Keratinocyte (primary cell): ENCODE results near the gene TMEM217. TPM values are rescaled to one million over a fixed set of nuclear protein-coding genes. Genes with fewer than 3 reads are reported as not detected.

ENCODE experiments used
- DNase-seq: peaks from one replicate; pipeline ENCODE4 v3.0.0-alpha.2; 2011; ENCODE audit warnings: low read depth, missing footprints, low spot score
- FAIRE-seq: peaks from 2 replicates; lab custom pipeline; 2011; peaks lifted over from hg19 to GRCh38; lab: Jason Lieb, UNC
- H2AFZ ChIP-seq: 2 replicates; pipeline ENCODE4 v1.6.0; 2012; ENCODE audit warnings: low read length, control low read depth, inconsistent platforms; ENCODE audit not compliant: control insufficient read depth
- H3K27ac ChIP-seq: 2 replicates; pipeline ENCODE4 v1.5.1; 2011; ENCODE audit warnings: low read length; ENCODE audit not compliant: control insufficient read depth, insufficient read depth
- H3K27me3 ChIP-seq: 3 replicates; pipeline ENCODE4 v1.6.0; 2011; ENCODE audit warnings: low read length; ENCODE audit not compliant: control insufficient read depth, insufficient read depth; ENCODE audit errors: extremely low read depth
- H3K36me3 ChIP-seq, 2 experiments: 2 replicates in 1 of 2; 3 replicates in 1 of 2; pipeline ENCODE4 v1.5.1; 2011; ENCODE audit warnings: low read length in 2 of 2, mild to moderate bottlenecking in 1 of 2; ENCODE audit not compliant: control insufficient read depth in 2 of 2, insufficient read depth in 2 of 2; ENCODE audit errors: extremely low read depth in 1 of 2
- H3K4me1 ChIP-seq: 3 replicates; pipeline ENCODE4 v1.5.1; 2011; ENCODE audit warnings: low read length; ENCODE audit not compliant: control insufficient read depth, insufficient read depth; ENCODE audit errors: extremely low read depth
- H3K4me2 ChIP-seq: 3 replicates; pipeline ENCODE4 v1.6.0; 2011; ENCODE audit warnings: low read depth, low read length; ENCODE audit not compliant: control insufficient read depth, insufficient read depth; ENCODE audit errors: extremely low read depth
- H3K4me3 ChIP-seq, 3 experiments: fragments of 200-600 bp in 1 of 3; sonication (generic) in 1 of 3; 2 replicates in 2 of 3; 3 replicates in 1 of 3; pipeline ENCODE4 v1.5.1; 2011 to 2016; ENCODE audit warnings: low read length in 3 of 3, mild to moderate bottlenecking in 3 of 3, control low read depth in 2 of 3, inconsistent platforms in 1 of 3, low read depth in 1 of 3, mixed read lengths in 1 of 3, mixed run types in 1 of 3, moderate library complexity in 1 of 3; ENCODE audit not compliant: control insufficient read depth in 2 of 3, insufficient read depth in 2 of 3; ENCODE audit errors: extremely low read depth in 1 of 3
- H3K79me2 ChIP-seq: 2 replicates; pipeline ENCODE4 v1.6.0; 2012; ENCODE audit warnings: low read length; ENCODE audit not compliant: control insufficient read depth, insufficient read depth
- H3K9ac ChIP-seq: 3 replicates; pipeline ENCODE4 v1.6.0; 2011; ENCODE audit warnings: low read length; ENCODE audit not compliant: control insufficient read depth, insufficient read depth; ENCODE audit errors: extremely low read depth
- H3K9me1 ChIP-seq: 3 replicates; pipeline ENCODE4 v1.6.0; 2011; ENCODE audit warnings: low read length; ENCODE audit not compliant: control insufficient read depth, insufficient read depth; ENCODE audit errors: extremely low read depth
- H3K9me3 ChIP-seq: 2 replicates; pipeline ENCODE4 v1.5.1; 2012; ENCODE audit warnings: low read depth, low read length; ENCODE audit not compliant: control insufficient read depth
- H4K20me1 ChIP-seq: 3 replicates; pipeline ENCODE4 v1.6.0; 2011; ENCODE audit warnings: low read length; ENCODE audit not compliant: control insufficient read depth, insufficient read depth; ENCODE audit errors: extremely low read depth
- EZH2 ChIP-seq: IDR thresholded peaks from one replicate; pipeline ENCODE4 v1.6.1; 2012; ENCODE audit warnings: inconsistent platforms, mild to moderate bottlenecking, low read length, moderate library complexity
- dilution Hi-C: fragments of 300-500 bp; cut with MboI; formaldehyde crosslinking; loops from one replicate; pipeline ENCODE4 v1.7.0; 2020; ENCODE audit warnings: low sequenced_read_pairs; ENCODE audit not compliant: extremely low pct_ligation_motif_present
- polyA plus RNA-seq, 5 experiments: library from polyadenylated mRNA; depleted of rRNA in 3 of 5; stranded (reverse) in 3 of 5; stranded (forward) in 1 of 5; unstranded in 1 of 5; fragments of >200 nt; gene quantifications; 1 replicate in 1 of 5; 2 replicates in 3 of 5; 3 replicates in 1 of 5; pipeline versions ENCODE4 v1.2.1 to v1.2.3, GENCODE V29; 2011 to 2012; ENCODE audit warnings: missing spikeins in 2 of 5, low read depth in 1 of 5, low replicate concordance in 1 of 5
- TF ChIP-seq, protein P1 (sequence below), 3 experiments: IDR thresholded peaks in 1 of 3; conservative IDR thresholded peaks in 1 of 3; optimal IDR thresholded peaks in 1 of 3; 2 replicates in 2 of 3; 3 replicates in 1 of 3; pipeline versions ENCODE3 to v1.5.1; 2011; ENCODE audit warnings: low read length in 3 of 3, mild to moderate bottlenecking in 3 of 3, moderate library complexity in 2 of 3, control low read depth in 1 of 3, inconsistent platforms in 1 of 3; ENCODE audit not compliant: insufficient read depth in 2 of 3; ENCODE audit errors: extremely low read depth in 1 of 3

Gene TMEM217
- polyA plus RNA-seq, 1 donor (not counting 4 experiments of a cell fraction or from before 2014, with no cell fraction given): 0.80 TPM

DNA sequence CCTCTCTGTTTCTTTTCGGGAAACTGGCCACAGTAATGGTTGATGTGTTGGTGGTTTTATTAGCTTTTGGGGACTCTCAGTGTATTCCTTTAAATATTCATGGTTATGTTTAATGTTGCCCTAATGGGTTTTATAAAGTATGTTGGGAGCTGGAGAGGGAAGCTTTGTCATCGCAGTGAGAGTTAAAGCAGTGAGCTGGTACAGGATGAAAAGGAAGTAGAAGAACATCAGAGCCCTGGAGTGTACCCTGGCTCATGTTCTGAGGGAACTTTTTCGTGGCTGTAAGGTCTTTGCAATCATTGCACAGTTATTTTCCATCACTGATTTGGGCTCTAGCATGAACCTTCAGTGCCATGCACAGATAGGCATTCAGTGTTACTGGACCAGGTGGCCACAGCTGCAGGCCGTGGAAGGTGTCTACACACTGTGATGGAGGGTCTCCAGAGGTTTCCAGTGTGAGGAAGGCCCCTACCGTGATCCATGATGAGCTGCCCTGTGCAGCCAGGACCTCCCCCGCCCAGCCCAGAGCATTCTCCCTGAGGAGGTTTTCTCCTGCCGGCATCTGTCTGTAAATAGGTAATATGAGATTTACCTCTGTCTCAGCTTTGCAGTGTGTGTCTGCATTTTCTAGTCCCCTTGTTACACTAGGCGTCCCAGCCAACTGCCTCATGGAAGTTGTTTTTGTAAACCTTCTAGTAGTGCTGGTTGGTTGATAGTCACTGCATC lies 22.4 kb upstream of the TMEM217 start:
- Histone ChIP-seq H3K4me2 (no peak overlapping the region), H3K4me1 (peaks cover 5% of the 10 kb centered on the region), H3K9me3 (no peaks in the 10 kb centered on the region), H3K79me2 (peaks cover 13% of the 10 kb centered on the region), H3K27ac (no peak overlapping the region), H4K20me1 (peaks cover 2% of the 10 kb centered on the region), H3K36me3 (peaks cover 15 to 16% of the 10 kb centered on the region in 2 experiments), H2AFZ (no peak overlapping the region), H3K9me1 (no peaks in the 10 kb centered on the region), H3K27me3 (no peaks in the 10 kb centered on the region), H3K9ac (no peak overlapping the region), H3K4me3 (no peak overlapping the region)
- FAIRE-seq (no peak), DNase-seq (no peak)
- no peak for TF ChIP-seq EZH2
- TF ChIP-seq, protein P1, sequence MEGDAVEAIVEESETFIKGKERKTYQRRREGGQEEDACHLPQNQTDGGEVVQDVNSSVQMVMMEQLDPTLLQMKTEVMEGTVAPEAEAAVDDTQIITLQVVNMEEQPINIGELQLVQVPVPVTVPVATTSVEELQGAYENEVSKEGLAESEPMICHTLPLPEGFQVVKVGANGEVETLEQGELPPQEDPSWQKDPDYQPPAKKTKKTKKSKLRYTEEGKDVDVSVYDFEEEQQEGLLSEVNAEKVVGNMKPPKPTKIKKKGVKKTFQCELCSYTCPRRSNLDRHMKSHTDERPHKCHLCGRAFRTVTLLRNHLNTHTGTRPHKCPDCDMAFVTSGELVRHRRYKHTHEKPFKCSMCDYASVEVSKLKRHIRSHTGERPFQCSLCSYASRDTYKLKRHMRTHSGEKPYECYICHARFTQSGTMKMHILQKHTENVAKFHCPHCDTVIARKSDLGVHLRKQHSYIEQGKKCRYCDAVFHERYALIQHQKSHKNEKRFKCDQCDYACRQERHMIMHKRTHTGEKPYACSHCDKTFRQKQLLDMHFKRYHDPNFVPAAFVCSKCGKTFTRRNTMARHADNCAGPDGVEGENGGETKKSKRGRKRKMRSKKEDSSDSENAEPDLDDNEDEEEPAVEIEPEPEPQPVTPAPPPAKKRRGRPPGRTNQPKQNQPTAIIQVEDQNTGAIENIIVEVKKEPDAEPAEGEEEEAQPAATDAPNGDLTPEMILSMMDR (optimal IDR thresholded peaks at IDR 0.05 in 1 of 3, IDR thresholded peaks at IDR 0.05 in 1 of 3, conservative IDR thresholded peaks at IDR 0.05 in 1 of 3; ENCODE audit: extremely low read depth in 1 of 3, insufficient read depth in 2 of 3, low read length in 3 of 3): no peak
- dilution Hi-C loops: no loop called here

- Histone ChIP-seq H3K4me2 (no peak overlapping the region), H3K79me2 (peaks cover 19% of the 10 kb centered on the region), H3K4me3 (no peak overlapping the region), H3K4me1 (peaks cover 5% of the 10 kb centered on the region), H2AFZ (no peak overlapping the region), H3K9me3 (no peaks in the 10 kb centered on the region), H3K9ac (no peak overlapping the region), H3K27ac (no peak overlapping the region), H3K27me3 (no peaks in the 10 kb centered on the region), H3K9me1 (no peaks in the 10 kb centered on the region), H3K36me3 (peaks cover 11 to 15% of the 10 kb centered on the region in 2 experiments), H4K20me1 (peaks cover 2% of the 10 kb centered on the region)
- DNase-seq: no peak
- dilution Hi-C loops: no loop called here
- no peak for TF ChIP-seq EZH2
- TF ChIP-seq, protein P1 (optimal IDR thresholded peaks at IDR 0.05 in 1 of 3, IDR thresholded peaks at IDR 0.05 in 1 of 3, conservative IDR thresholded peaks at IDR 0.05 in 1 of 3; ENCODE audit: extremely low read depth in 1 of 3, insufficient read depth in 2 of 3, low read length in 3 of 3): no peak
- FAIRE-seq: no peak
Measured at GRCh38 chr6:37279366-37280134, 21.6 kb upstream of the TMEM217 start.
